Frontal cortex (tissue), 4 donors: ENCODE data around the gene CMPK1. TPM values are rescaled to one million over a fixed set of nuclear protein-coding genes. Genes with fewer than 3 reads are reported as not detected.
"Not testable (repeated sequence)": the region's sequence is repeated elsewhere in the genome, so short reads cannot be mapped to it uniquely, and the experiment has no call there.

Source experiments
- DNase-seq, 2 donors: peaks; one replicate each; pipeline ENCODE4 v3.0.0; 2012; ENCODE audit warnings: low spot score in 2 of 2
- FAIRE-seq: peaks from 2 replicates; lab custom pipeline; 2012; peaks lifted over from hg19 to GRCh38; lab: Jason Lieb, UNC
- total RNA-seq: library from RNA; depleted of rRNA; stranded (reverse); fragments of >200 nt; gene quantifications from one replicate; pipeline ENCODE4 v1.2.3, GENCODE V29; 2014
- donor health status: control.
- donor health status: control.
- donor health status: control.

The CMPK1 gene
- total RNA-seq, 1 donor from 2014 or later, result 150 TPM

GRCh38 chr1:47334765-47335435, 1.3 kb downstream of the CMPK1 start:
- FAIRE-seq (no peak), DNase-seq (no peak)

- DNase-seq (no peak), FAIRE-seq (peak; percentile 23)
Measured at GRCh38 chr1:47337350-47337749, 3.8 kb downstream of the CMPK1 start.

GRCh38 chr1:47338249-47339077, 4.9 kb downstream of the CMPK1 start:
- FAIRE-seq, result no peak
- no peak for DNase-seq

- FAIRE-seq (no peak), DNase-seq (no peak)
Measured at GRCh38 chr1:47340227-47340626, 6.6 kb downstream of the CMPK1 start.

- FAIRE-seq, DNase-seq: not testable (repeated sequence)
Measured at GRCh38 chr1:47346979-47347378, 13.4 kb downstream of the CMPK1 start.

GRCh38 chr1:47347735-47348134, 14.1 kb downstream of the CMPK1 start:
- DNase-seq (no peak), FAIRE-seq (no peak)

GRCh38 chr1:47348246-47348645, 14.7 kb downstream of the CMPK1 start:
- FAIRE-seq (no peak), DNase-seq (no peak)

GRCh38 chr1:47351305-47351704, 17.7 kb downstream of the CMPK1 start:
- DNase-seq (no peak), FAIRE-seq (no peak)

GRCh38 chr1:47361380-47361779, 27.8 kb downstream of the CMPK1 start:
- DNase-seq, result no peak
- FAIRE-seq, result no peak

GRCh38 chr1:47362828-47363227, 29.2 kb downstream of the CMPK1 start:
- FAIRE-seq (no peak), DNase-seq (no peak)

GRCh38 chr1:47367651-47368050, 34.1 kb downstream of the CMPK1 start:
- no peak for FAIRE-seq
- DNase-seq, result no peak

GRCh38 chr1:47371016-47371517, 37.5 kb downstream of the CMPK1 start:
- no peak for FAIRE-seq

GRCh38 chr1:47374501-47374900, 40.9 kb downstream of the CMPK1 start:
- DNase-seq (no peak), FAIRE-seq (peak; percentile 23)

More at GRCh38 chr1:47371016-47371517, 37.5 kb downstream of the CMPK1 start:
- DNase-seq, result no peak

- FAIRE-seq, result no peak
Measured at GRCh38 chr1:47378147-47378546, 44.6 kb downstream of the CMPK1 start.

GRCh38 chr1:47380699-47381098, 47.1 kb downstream of the CMPK1 start:
- no peak for DNase-seq

More at GRCh38 chr1:47378147-47378546, 44.6 kb downstream of the CMPK1 start:
- no peak for DNase-seq

GRCh38 chr1:47382399-47382983, 48.9 kb downstream of the CMPK1 start:
- FAIRE-seq (no peak), DNase-seq (no peak)

More at GRCh38 chr1:47380699-47381098, 47.1 kb downstream of the CMPK1 start:
- no peak for FAIRE-seq

GRCh38 chr1:47384083-47384482, 50.5 kb downstream of the CMPK1 start:
- DNase-seq, result no peak
- FAIRE-seq, result no peak

GRCh38 chr1:47385020-47385419, 51.4 kb downstream of the CMPK1 start:
- DNase-seq (no peak), FAIRE-seq (no peak)

GRCh38 chr1:47386268-47386667, 52.7 kb downstream of the CMPK1 start:
- no peak for FAIRE-seq
- DNase-seq, result no peak

GRCh38 chr1:47388030-47388890, 54.7 kb downstream of the CMPK1 start:
- DNase-seq, result no peak
- no peak for FAIRE-seq
